K562 (cell line): ENCODE results near the gene FAM72C. TPM values are rescaled to one million over a fixed set of nuclear protein-coding genes. Genes with fewer than 3 reads are reported as not detected.
A peak's percentile ranks its signal among the peaks of the same experiment; 100 is the strongest.
"Not testable (repeated sequence)": the region's sequence is repeated elsewhere in the genome, so short reads cannot be mapped to it uniquely, and the experiment has no call there.

ENCODE experiments used
- ATAC-seq: fragments of 200-7000 bp; cut with Tn5 transposase; 3 replicates; pipeline ENCODE4 v1.9.1; 2020; ENCODE audit warnings: moderate library complexity
- BruUV-seq: library from RNA; stranded (reverse); fragments of 400-500 nt; replicated peaks from 2 replicates; lab custom pipeline; 2021; lab: Mats Ljungman, UMichigan
- CTCF ChIA-PET: fragments of 300-600 bp; formaldehyde crosslinking; extraction: SDS; loops from one replicate; lab custom pipeline; 2021; ENCODE audit warnings: low intra/inter-chr PET ratio; lab: Yijun Ruan, JAX
- POLR2A ChIA-PET: fragments of 300-600, 350-650 bp; sonication (Branson Sonifier 250); formaldehyde crosslinking; extraction: SDS; loops from one replicate; lab custom pipeline; 2021; ENCODE audit warnings: antibody characterized with exemption, inconsistent platforms; lab: Yijun Ruan, JAX
- DNase-seq, 4 experiments: peaks; one replicate each; pipeline versions ENCODE4 v3.0.0 to v3.0.0-alpha.2; 2011 to 2018; ENCODE audit warnings: low spot score in 3 of 4, mixed read lengths in 3 of 4; ENCODE audit errors: extremely low read depth in 1 of 4
- FAIRE-seq: peaks from 2 replicates; lab custom pipeline; 2011; peaks lifted over from hg19 to GRCh38; lab: Jason Lieb, UNC
- H2AFZ ChIP-seq: 2 replicates; pipeline ENCODE4 v1.6.0; 2011; ENCODE audit warnings: low read depth, low read length, control low read depth, inconsistent platforms
- H3K27ac ChIP-seq: fragments of 200-600 bp; 3 replicates; pipeline ENCODE4 v1.8.0; 2011; ENCODE audit warnings: low read depth, mild to moderate bottlenecking, control low read depth, inconsistent platforms, low read length, moderate library complexity, mixed read lengths; ENCODE audit errors: extremely low read depth
- H3K27me3 ChIP-seq, 2 experiments: fragments of 300-600 bp in 1 of 2; 2 replicates in 1 of 2; 3 replicates in 1 of 2; pipeline versions ENCODE4 v1.6.0 to v1.8.0; 2011; ENCODE audit warnings: inconsistent platforms in 2 of 2, low read length in 2 of 2, mild to moderate bottlenecking in 1 of 2, mixed read lengths in 1 of 2, moderate library complexity in 1 of 2; ENCODE audit not compliant: control insufficient read depth in 2 of 2, insufficient read depth in 2 of 2
- H3K36me3 ChIP-seq: fragments of 300-600 bp; 3 replicates; pipeline ENCODE4 v1.8.0; 2011; ENCODE audit warnings: mild to moderate bottlenecking, low read length, inconsistent platforms; ENCODE audit not compliant: control insufficient read depth, insufficient read depth
- H3K4me1 ChIP-seq, 2 experiments: fragments of 200-600 bp in 1 of 2; replicated peaks in 1 of 2; 2 replicates in 1 of 2; 3 replicates in 1 of 2; pipeline versions ENCODE4 v1.5.1 to v1.8.0; 2011; ENCODE audit warnings: inconsistent platforms in 2 of 2, low read length in 2 of 2, mild to moderate bottlenecking in 1 of 2, mixed read lengths in 1 of 2, moderate library complexity in 1 of 2; ENCODE audit not compliant: control insufficient read depth in 2 of 2, insufficient read depth in 2 of 2
- H3K4me2 ChIP-seq: 2 replicates; pipeline ENCODE4 v1.6.1; 2011; ENCODE audit warnings: low read length, control low read depth, inconsistent platforms, mixed read lengths; ENCODE audit not compliant: insufficient read depth
- H3K4me3 ChIP-seq: fragments of 200-600 bp; sonication (generic), shearing (Covaris generic); 2 replicates; pipeline ENCODE4 v1.5.1; 2016; ENCODE audit warnings: control low read depth, inconsistent platforms
- H3K79me2 ChIP-seq: fragments of 200-600 bp; 3 replicates; pipeline ENCODE4 v1.8.0; 2011; ENCODE audit warnings: low read length, inconsistent platforms; ENCODE audit not compliant: control insufficient read depth, insufficient read depth
- H3K9ac ChIP-seq, 2 experiments: 2 replicates each; pipeline versions ENCODE4 v1.6.0 to v1.6.1; 2011; ENCODE audit warnings: low read depth in 2 of 2, low read length in 2 of 2, control low read depth in 1 of 2, inconsistent platforms in 1 of 2, mild to moderate bottlenecking in 1 of 2, mixed read lengths in 1 of 2; ENCODE audit not compliant: insufficient read depth in 1 of 2
- H3K9me1 ChIP-seq: one replicate; pipeline ENCODE4 v1.6.0; 2011; ENCODE audit warnings: inconsistent platforms, mild to moderate bottlenecking, low read length, moderate library complexity; ENCODE audit not compliant: control insufficient read depth, insufficient read depth
- H3K9me3 ChIP-seq: replicated peaks from 2 replicates; pipeline ENCODE4 v1.5.1; 2011; ENCODE audit warnings: low read depth, low read length, inconsistent platforms; ENCODE audit not compliant: control insufficient read depth, insufficient read depth
- H4K20me1 ChIP-seq: replicated peaks from 2 replicates; pipeline ENCODE4 v1.6.1; 2011; ENCODE audit warnings: low read length, inconsistent platforms, mixed read lengths; ENCODE audit not compliant: control insufficient read depth, insufficient read depth
- WGBS: fragments of 100-300 bp; shearing (Covaris generic); methylation state at CpG from one replicate; pipeline ENCODE4 v1.1.6; 2016; ENCODE audit warnings: low coverage, mixed read lengths; ENCODE audit not compliant: insufficient coverage; ENCODE audit errors: missing lambda C conversion rate; 5-methylcytosine and 5-hydroxymethylcytosine counted together
- in situ Hi-C: fragments of 300-500 bp; cut with MboI; formaldehyde crosslinking; loops from 4 replicates; pipeline ENCODE4 v1.15.0; 2018; ENCODE audit warnings: inconsistent platforms, mixed read lengths
- intact Hi-C: fragments of 100-400 bp; cut with micrococcal nuclease; formaldehyde crosslinking; loops from 2 replicates; pipeline ENCODE4 v1.14.2; 2022
- polyA plus RNA-seq, 8 experiments: library from polyadenylated mRNA; depleted of rRNA in 4 of 8; stranded (reverse) in 5 of 8; unstranded in 3 of 8; fragments of >200 nt; fragmentation: Nextera tagmentation in 2 of 8; fragmentation: Illumina TruSeq in 1 of 8; extraction: Ambion mirVana in 2 of 8; extraction: Trizol in 1 of 8; gene quantifications; 2 replicates each; pipeline versions ENCODE4 v1.2.1 to v1.2.3, GENCODE V29; 2011 to 2014; ENCODE audit warnings: inconsistent platforms in 1 of 8, missing spikeins in 1 of 8
- total RNA-seq, 7 experiments: library from RNA; depleted of rRNA in 6 of 7; stranded (reverse); fragments of >200 nt in 6 of 7; fragmentation: Illumina TruSeq in 2 of 7; extraction: Trizol in 2 of 7; gene quantifications; 2 replicates each; pipeline versions ENCODE4 v1.2.1 to v1.2.3, GENCODE V29; 2011 to 2021; ENCODE audit warnings: low replicate concordance in 1 of 7

FAM72C gene
- total and polyA plus RNA-seq, 9 of the 15 experiments (the other 6 are each of a cell fraction or from before 2014, with no cell fraction given), result 4.5 to 43.5 (median 19.6) TPM

GRCh38 chr1:144015180-144015966 is 43.6 kb upstream of the FAM72C start:
- intact Hi-C loops, H3K9ac ChIP-seq, H2AFZ ChIP-seq, H3K9me1 ChIP-seq, POLR2A ChIA-PET, BruUV-seq, H3K79me2 ChIP-seq, H3K4me1 ChIP-seq, DNase-seq, H3K27me3 ChIP-seq, H4K20me1 ChIP-seq, in situ Hi-C loops, H3K4me2 ChIP-seq, FAIRE-seq, H3K27ac ChIP-seq, H3K36me3 ChIP-seq, H3K4me3 ChIP-seq, CTCF ChIA-PET, H3K9me3 ChIP-seq: not testable (repeated sequence)
- WGBS, result 8% methylated on average over 2 of the region's 8 CpGs
- ATAC-seq, result peak; percentile 10; the same call in 2 of the 3 replicates

DNA sequence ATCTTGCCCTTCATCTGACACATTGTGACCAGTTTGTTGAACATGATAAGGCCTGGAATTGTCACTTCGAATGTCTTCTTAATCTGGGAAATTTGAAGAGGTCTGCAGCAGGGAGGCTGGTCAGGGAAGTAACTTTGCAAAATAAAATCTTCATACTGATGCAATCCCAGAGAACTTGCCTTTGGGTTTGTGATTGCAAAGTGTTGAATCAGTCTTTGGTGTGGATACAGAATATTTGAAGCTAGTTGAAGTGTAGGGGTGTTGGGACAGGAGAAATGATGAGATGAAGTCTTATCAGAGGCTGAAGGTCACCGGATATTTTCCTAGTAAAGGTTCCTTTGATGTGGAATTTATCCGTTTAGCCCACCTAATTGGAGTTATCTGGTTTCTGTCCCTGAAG is 42.7 kb upstream of the FAM72C start:
- POLR2A ChIA-PET, H3K4me2 ChIP-seq, H3K79me2 ChIP-seq, H3K9ac ChIP-seq, H3K36me3 ChIP-seq, H4K20me1 ChIP-seq, in situ Hi-C loops, intact Hi-C loops, H3K4me1 ChIP-seq, FAIRE-seq, BruUV-seq, CTCF ChIA-PET, H2AFZ ChIP-seq, H3K4me3 ChIP-seq, H3K9me3 ChIP-seq, H3K9me1 ChIP-seq, DNase-seq, H3K27me3 ChIP-seq, H3K27ac ChIP-seq: not testable (repeated sequence)
- no CpG with 5 or more reads among the region's 3 CpGs for WGBS
- ATAC-seq, result peak; percentile 75

GRCh38 chr1:144014121-144014520 is 42.3 kb upstream of the FAM72C start:
- in situ Hi-C loops, ATAC-seq: not testable (repeated sequence)

More at GRCh38 chr1:144014121-144014520, 42.3 kb upstream of the FAM72C start:
- H3K9me3 ChIP-seq, H3K79me2 ChIP-seq, H3K4me2 ChIP-seq, CTCF ChIA-PET, H3K27me3 ChIP-seq, H3K27ac ChIP-seq, BruUV-seq, H2AFZ ChIP-seq, FAIRE-seq, POLR2A ChIA-PET, H3K36me3 ChIP-seq, H3K9ac ChIP-seq, intact Hi-C loops, H3K4me3 ChIP-seq, DNase-seq, H3K9me1 ChIP-seq, H3K4me1 ChIP-seq, H4K20me1 ChIP-seq: not testable (repeated sequence)
- no CpG with 5 or more reads among the region's 4 CpGs for WGBS
